NCI-H2107 treated with DMSO at 0.1 percent for 48 hours (cell line): ENCODE data around the gene RBM12.

Experiments
- DNase-seq: peaks from one replicate; lab custom pipeline; 2025; ENCODE audit not compliant: unreplicated experiment; lab: John Stamatoyannopoulos, UW

RBM12 gene

GRCh38 chr20:35660122-35660937 lies 4.4 kb downstream of the RBM12 start:
- no peak for DNase-seq

- DNase-seq = peak; percentile 5
These were observed 7.4 kb downstream of the RBM12 start for GRCh38 chr20:35657271-35657670.

GRCh38 chr20:35654415-35654814 lies 10.3 kb downstream of the RBM12 start:
- no peak for DNase-seq

GRCh38 chr20:35653893-35654292 lies 10.8 kb downstream of the RBM12 start:
- DNase-seq = no peak

- no peak for DNase-seq
These were observed 11.3 kb downstream of the RBM12 start for GRCh38 chr20:35653430-35653734.

- DNase-seq = no peak
These were observed 11.9 kb downstream of the RBM12 start for GRCh38 chr20:35652641-35653429.

- no peak for DNase-seq
These were observed 12.7 kb downstream of the RBM12 start for GRCh38 chr20:35651958-35652357.

- DNase-seq = no peak
These were observed 14.1 kb downstream of the RBM12 start for GRCh38 chr20:35650632-35651031.

GRCh38 chr20:35648836-35649235 lies 15.9 kb downstream of the RBM12 start:
- no peak for DNase-seq

GRCh38 chr20:35644806-35645205 lies 19.9 kb downstream of the RBM12 start:
- DNase-seq = no peak

- DNase-seq = no peak
These were observed 21.7 kb downstream of the RBM12 start for GRCh38 chr20:35643045-35643444.

- DNase-seq = no peak
These were observed 23.0 kb downstream of the RBM12 start for GRCh38 chr20:35641743-35642142.

- DNase-seq = no peak
These were observed 24.0 kb downstream of the RBM12 start for GRCh38 chr20:35640724-35641123.

- DNase-seq = no peak
These were observed 25.9 kb downstream of the RBM12 start for GRCh38 chr20:35638751-35639150.

- no peak for DNase-seq
These were observed 27.4 kb downstream of the RBM12 start for GRCh38 chr20:35637276-35637675.

GRCh38 chr20:35636095-35636494 lies 28.6 kb downstream of the RBM12 start:
- DNase-seq = no peak

GRCh38 chr20:35635652-35636051 lies 29.0 kb downstream of the RBM12 start:
- DNase-seq = no peak

GRCh38 chr20:35632539-35633115 lies 32.1 kb downstream of the RBM12 start:
- no peak for DNase-seq

GRCh38 chr20:35630636-35631035 lies 34.1 kb downstream of the RBM12 start:
- no peak for DNase-seq

GRCh38 chr20:35629427-35630145 lies 35.1 kb downstream of the RBM12 start:
- DNase-seq = no peak

GRCh38 chr20:35627121-35627520 lies 37.6 kb downstream of the RBM12 start:
- DNase-seq = no peak
